ENCODE data around the gene FMN2. TPM values are rescaled to one million over a fixed set of nuclear protein-coding genes. Genes with fewer than 3 reads are reported as not detected.
"Not testable (repeated sequence)": the region's sequence is repeated elsewhere in the genome, so short reads cannot be mapped to it uniquely, and the experiment has no call there.

FMN2 gene
- total RNA-seq, 2 experiments from 2014 or later = not detected

DNA sequence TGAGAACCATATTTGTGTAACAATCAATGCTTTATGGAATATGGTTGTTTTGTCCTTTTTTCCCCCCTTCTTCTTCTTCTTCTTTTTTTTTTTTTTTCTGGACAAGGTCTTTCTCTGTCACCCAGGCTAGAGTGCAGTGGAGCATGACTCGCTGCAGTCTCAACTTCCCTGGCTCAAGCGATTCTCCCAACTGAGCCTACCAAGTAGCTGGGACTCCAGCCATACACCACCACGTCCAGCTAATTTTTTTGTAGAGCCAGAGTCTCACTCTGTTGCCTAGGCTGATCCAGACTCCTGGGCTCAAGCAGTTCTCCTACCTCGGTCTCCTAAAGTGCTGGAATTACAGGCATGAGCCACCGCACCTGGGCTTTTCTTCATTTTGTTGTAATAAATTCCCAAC lies 86.7 kb downstream of the FMN2 start:
- no peaks in the 10 kb centered on the region for H3K4me1 ChIP-seq (ENCODE audit: insufficient read depth, low read length)
- H3K36me3 ChIP-seq (ENCODE audit: insufficient read depth, low read length) = no peaks in the 10 kb centered on the region
- no peak for DNase-seq
- ATAC-seq (ENCODE audit: poor library complexity) = no peak
- H3K27me3 ChIP-seq (ENCODE audit: control insufficient read depth in 1 of 2, insufficient read depth in 2 of 2, low read length in 2 of 2) = no peaks in the 10 kb centered on the region
- no peaks in the 10 kb centered on the region for H3K9me3 ChIP-seq (ENCODE audit: control insufficient read depth in 1 of 2, insufficient read depth in 1 of 2, low read length in 2 of 2)
- no peaks in the 10 kb centered on the region for H3K27me3 Mint-ChIP-seq
- no peak overlapping the region for H3K4me3 Mint-ChIP-seq
- H3K36me3 Mint-ChIP-seq (ENCODE audit: low read depth) = no peaks in the 10 kb centered on the region
- intact Hi-C loops (cut with DNase I, micrococcal nuclease) = no loop called here
- CTCF ChIA-PET = interaction anchor here (0.6 kb wide), 1 partner anchor 38 kb away, joined by 3 read pairs; no protein-coding TSS in a partner anchor
- H3K9me3 Mint-ChIP-seq = no peaks in the 10 kb centered on the region
- TF ChIP-seq, protein P1, sequence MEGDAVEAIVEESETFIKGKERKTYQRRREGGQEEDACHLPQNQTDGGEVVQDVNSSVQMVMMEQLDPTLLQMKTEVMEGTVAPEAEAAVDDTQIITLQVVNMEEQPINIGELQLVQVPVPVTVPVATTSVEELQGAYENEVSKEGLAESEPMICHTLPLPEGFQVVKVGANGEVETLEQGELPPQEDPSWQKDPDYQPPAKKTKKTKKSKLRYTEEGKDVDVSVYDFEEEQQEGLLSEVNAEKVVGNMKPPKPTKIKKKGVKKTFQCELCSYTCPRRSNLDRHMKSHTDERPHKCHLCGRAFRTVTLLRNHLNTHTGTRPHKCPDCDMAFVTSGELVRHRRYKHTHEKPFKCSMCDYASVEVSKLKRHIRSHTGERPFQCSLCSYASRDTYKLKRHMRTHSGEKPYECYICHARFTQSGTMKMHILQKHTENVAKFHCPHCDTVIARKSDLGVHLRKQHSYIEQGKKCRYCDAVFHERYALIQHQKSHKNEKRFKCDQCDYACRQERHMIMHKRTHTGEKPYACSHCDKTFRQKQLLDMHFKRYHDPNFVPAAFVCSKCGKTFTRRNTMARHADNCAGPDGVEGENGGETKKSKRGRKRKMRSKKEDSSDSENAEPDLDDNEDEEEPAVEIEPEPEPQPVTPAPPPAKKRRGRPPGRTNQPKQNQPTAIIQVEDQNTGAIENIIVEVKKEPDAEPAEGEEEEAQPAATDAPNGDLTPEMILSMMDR (IDR thresholded peaks at IDR 0.05) = no peak
- H3K4me1 Mint-ChIP-seq (ENCODE audit: low read depth) = no peaks in the 10 kb centered on the region
- H3K27ac Mint-ChIP-seq = no peak overlapping the region
- H3K27ac ChIP-seq (ENCODE audit: low read depth in 1 of 2, low read length in 2 of 2) = no peak overlapping the region
- POLR2A ChIA-PET = no interaction called here
- H3K4me3 ChIP-seq (ENCODE audit: low read length) = no peak overlapping the region

DNA sequence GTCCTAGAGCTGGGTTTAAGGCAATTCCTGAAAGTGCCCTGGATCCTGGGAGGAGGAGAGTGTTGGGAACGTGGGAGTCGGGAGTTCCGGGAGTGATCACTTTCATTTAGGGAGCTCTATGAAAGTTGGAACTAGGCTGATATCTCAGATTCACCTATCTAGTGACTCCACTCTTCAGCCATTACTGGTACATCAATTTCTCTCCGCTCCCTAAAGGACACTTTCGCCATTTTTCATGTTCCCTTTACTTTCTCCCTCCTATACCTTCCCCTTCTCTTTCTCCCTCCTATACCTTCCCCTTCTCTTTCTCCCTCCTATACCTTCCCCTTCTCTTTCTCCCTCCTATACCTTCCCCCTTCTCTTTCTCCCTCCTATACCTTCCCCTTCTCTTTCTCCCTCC lies 93.0 kb downstream of the FMN2 start:
- H3K27me3 Mint-ChIP-seq = peaks cover 13% of the 10 kb centered on the region
- H3K36me3 ChIP-seq (ENCODE audit: insufficient read depth, low read length); POLR2A ChIA-PET; H3K27me3 ChIP-seq (ENCODE audit: control insufficient read depth in 1 of 2, insufficient read depth in 2 of 2, low read length in 2 of 2); H3K9me3 Mint-ChIP-seq; ATAC-seq (ENCODE audit: poor library complexity); H3K4me1 Mint-ChIP-seq (ENCODE audit: low read depth); H3K4me1 ChIP-seq (ENCODE audit: insufficient read depth, low read length); H3K27ac Mint-ChIP-seq; DNase-seq; H3K4me3 ChIP-seq (ENCODE audit: low read length); H3K36me3 Mint-ChIP-seq (ENCODE audit: low read depth); H3K9me3 ChIP-seq (ENCODE audit: control insufficient read depth in 1 of 2, insufficient read depth in 1 of 2, low read length in 2 of 2); H3K27ac ChIP-seq (ENCODE audit: low read depth in 1 of 2, low read length in 2 of 2); H3K4me3 Mint-ChIP-seq; intact Hi-C loops (cut with DNase I, micrococcal nuclease): not testable (repeated sequence)
- CTCF ChIA-PET = interaction anchor here (0.6 kb wide), 1 partner anchor 21 kb away, joined by 3 read pairs; no protein-coding TSS in a partner anchor

DNA sequence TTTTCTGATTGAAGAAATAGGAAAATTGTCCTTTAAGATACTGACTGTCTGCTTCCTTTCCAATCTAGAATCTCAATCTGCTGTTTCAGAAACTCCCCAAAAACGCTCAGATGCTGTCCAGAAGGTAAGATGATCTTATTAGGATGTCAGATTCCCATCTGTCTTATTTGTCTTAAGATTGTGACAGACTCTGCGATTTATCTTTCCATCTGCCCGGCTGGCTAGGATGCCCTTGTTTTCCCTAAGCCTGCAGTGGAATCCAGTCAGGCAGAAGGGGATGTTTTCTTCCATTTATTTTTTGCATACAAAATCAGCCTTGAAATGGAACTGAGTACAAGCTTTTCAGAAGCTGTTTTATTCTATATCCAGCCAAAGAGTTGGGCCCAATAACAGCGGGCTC lies 96.5 kb downstream of the FMN2 start:
- Mint-ChIP-seq H3K36me3 (ENCODE audit: low read depth) (no peaks in the 10 kb centered on the region), H3K27ac (no peak overlapping the region), H3K9me3 (no peaks in the 10 kb centered on the region), H3K4me1 (ENCODE audit: low read depth) (peaks cover 4% of the 10 kb centered on the region), H3K4me3 (no peak overlapping the region), H3K27me3 (peaks cover 14% of the 10 kb centered on the region)
- Histone ChIP-seq H3K36me3 (ENCODE audit: insufficient read depth, low read length) (no peaks in the 10 kb centered on the region), H3K27ac (ENCODE audit: low read depth in 1 of 2, low read length in 2 of 2) (no peak overlapping the region), H3K27me3 (ENCODE audit: control insufficient read depth in 1 of 2, insufficient read depth in 2 of 2, low read length in 2 of 2) (peaks cover 2 to 5% of the 10 kb centered on the region in 2 experiments), H3K4me1 (ENCODE audit: insufficient read depth, low read length) (no peaks in the 10 kb centered on the region), H3K4me3 (ENCODE audit: low read length) (no peak overlapping the region), H3K9me3 (ENCODE audit: control insufficient read depth in 1 of 2, insufficient read depth in 1 of 2, low read length in 2 of 2) (no peaks in the 10 kb centered on the region)
- POLR2A ChIA-PET = no interaction called here
- intact Hi-C loops (cut with DNase I, micrococcal nuclease) = no loop called here
- DNase-seq = no peak
- ATAC-seq (ENCODE audit: poor library complexity) = no peak
- TF ChIP-seq, protein P1 (IDR thresholded peaks at IDR 0.05) = no peak
- CTCF ChIA-PET = no interaction called here

DNA sequence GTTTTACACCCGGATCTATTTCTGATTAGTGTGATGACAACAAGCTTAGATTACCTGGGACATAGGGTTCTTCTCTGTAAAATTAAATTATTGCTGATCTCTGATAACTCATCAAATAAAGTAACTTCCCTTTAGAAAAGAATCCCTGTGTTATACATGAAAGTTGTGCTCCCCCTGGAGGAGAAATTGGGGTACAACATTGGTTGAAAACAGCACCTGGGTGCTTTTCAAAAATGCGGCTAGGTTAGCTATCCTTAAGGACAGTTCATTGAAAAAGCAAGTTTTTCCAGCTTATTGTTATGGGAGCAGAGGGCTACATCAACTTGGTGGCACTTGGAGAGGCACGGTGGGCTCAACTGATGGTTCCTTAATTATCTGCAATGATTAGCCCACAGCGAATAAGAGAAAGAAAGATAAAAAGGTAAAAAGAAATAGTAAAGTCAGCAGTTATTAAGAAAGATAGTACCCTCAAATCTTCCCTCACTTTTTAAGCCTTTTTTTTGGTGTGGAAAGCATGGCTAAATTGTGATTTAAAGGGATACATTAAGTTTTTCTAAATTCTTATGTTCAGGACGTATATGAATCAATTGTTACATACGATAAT lies 97.8 kb downstream of the FMN2 start:
- Histone ChIP-seq H3K9me3 (ENCODE audit: control insufficient read depth in 1 of 2, insufficient read depth in 1 of 2, low read length in 2 of 2) (no peaks in the 10 kb centered on the region), H3K4me1 (ENCODE audit: insufficient read depth, low read length) (no peaks in the 10 kb centered on the region), H3K4me3 (ENCODE audit: low read length) (no peak overlapping the region), H3K27ac (ENCODE audit: low read depth in 1 of 2, low read length in 2 of 2) (no peak overlapping the region), H3K36me3 (ENCODE audit: insufficient read depth, low read length) (no peaks in the 10 kb centered on the region), H3K27me3 (ENCODE audit: control insufficient read depth in 1 of 2, insufficient read depth in 2 of 2, low read length in 2 of 2) (peaks cover 2 to 5% of the 10 kb centered on the region in 2 experiments)
- Mint-ChIP-seq H3K4me3 (no peak overlapping the region), H3K27ac (no peak overlapping the region), H3K9me3 (no peaks in the 10 kb centered on the region), H3K36me3 (ENCODE audit: low read depth) (no peaks in the 10 kb centered on the region), H3K4me1 (ENCODE audit: low read depth) (peaks cover 4% of the 10 kb centered on the region), H3K27me3 (peaks cover 14% of the 10 kb centered on the region)
- ATAC-seq (ENCODE audit: poor library complexity) (no peak), DNase-seq (peak in 5 of 14 experiments; percentile 8 to 29 (median 19))
- intact Hi-C loops (cut with DNase I, micrococcal nuclease) = no loop called here
- ChIA-PET CTCF (no interaction called here), POLR2A (no interaction called here)
- TF ChIP-seq, protein P1 (IDR thresholded peaks at IDR 0.05) = peak; percentile 73
